Heart left ventricle (tissue), 13 donors: ENCODE data around the gene TASP1.

Experiments used
- CTCF ChIP-seq, 12 donors: fragments of 200-600 bp; sonication (generic) in 4 of 12; IDR thresholded peaks; one replicate each; pipeline versions ENCODE4 v1.5.0 to v1.8.0; 2018 to 2022; ENCODE audit warnings: antibody characterized with exemption in 12 of 12, mild to moderate bottlenecking in 5 of 12
- POLR2A ChIP-seq, 2 donors: fragments of 450-650 bp; IDR thresholded peaks; one replicate each; pipeline ENCODE4 v1.6.1; 2017; ENCODE audit warnings: antibody characterized with exemption in 2 of 2, mild to moderate bottlenecking in 2 of 2, moderate library complexity in 2 of 2
- donor health status: ischemic (EF 13 %, LVEDD 7.1; RV severe dilation, severe dysfunction).
- donor health status: DM: no; HTN: yes; CAD: no.
- donor health status: DM: no; HTN: no; CAD: no.
- donor health status: ischemic (EF 25% LVEDD 6.9; RV normal size, moderate dysfunction).
- donor health status: ischemic (EF 25% LVEDD 5.7; RV mildly dilated, moderate dysfunction).
- donor health status: ischemic (EF 35%, LVEDD 5.7; RV mildly dilated, moderate dysfunction).
- donor health status: nonischemic (EF 11% LVEDD 7.7; RV severe dilation, severe dysfunction).
- donor health status: DM: yes; HTN: yes; CAD: no.
- donor health status: PGD.
- donor health status: ischemic (EF 29% LVEDD 5.4; RV normal size, mild dysfunction).
- donor health status: nonischemic (EF 23%, LVEDD 6.1; RV moderate dilation, normal function).

- TF ChIP-seq CTCF (IDR thresholded peaks at IDR 0.05) (no peak), POLR2A (IDR thresholded peaks at IDR 0.05) (no peak)
Measured at GRCh38 chr20:13397300-13397724, 241.4 kb downstream of the TASP1 start.
